ENCODE results near the gene ACVR1.

The ACVR1 gene

DNA sequence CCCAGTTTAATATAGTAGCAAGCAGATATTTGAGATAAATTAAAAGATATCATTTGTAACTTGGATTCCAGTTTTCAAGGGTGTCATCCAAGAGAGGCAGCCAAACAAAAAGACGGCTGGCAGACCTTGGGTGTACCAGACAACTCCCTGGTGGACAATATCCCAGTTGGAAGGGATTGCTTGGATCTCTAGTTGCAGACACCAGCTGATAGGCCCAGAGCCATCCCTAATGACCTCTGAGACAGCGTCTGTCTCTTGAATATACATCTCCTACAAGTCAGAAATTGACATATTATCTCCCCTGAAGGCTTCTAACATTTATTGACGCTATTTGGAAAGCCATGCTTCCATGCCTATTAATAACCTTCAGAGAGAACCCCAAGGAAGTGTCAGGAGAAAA lies 67.7 kb downstream of the ACVR1 start:
- H3K4me3 ChIP-seq (replicated peaks in 1 of 2; ENCODE audit: low read depth in 2 of 2, low read length in 2 of 2), result no peak overlapping the region
- no peak for DNase-seq (ENCODE audit: low read depth in 2 of 2)
- TF ChIP-seq, protein P1, sequence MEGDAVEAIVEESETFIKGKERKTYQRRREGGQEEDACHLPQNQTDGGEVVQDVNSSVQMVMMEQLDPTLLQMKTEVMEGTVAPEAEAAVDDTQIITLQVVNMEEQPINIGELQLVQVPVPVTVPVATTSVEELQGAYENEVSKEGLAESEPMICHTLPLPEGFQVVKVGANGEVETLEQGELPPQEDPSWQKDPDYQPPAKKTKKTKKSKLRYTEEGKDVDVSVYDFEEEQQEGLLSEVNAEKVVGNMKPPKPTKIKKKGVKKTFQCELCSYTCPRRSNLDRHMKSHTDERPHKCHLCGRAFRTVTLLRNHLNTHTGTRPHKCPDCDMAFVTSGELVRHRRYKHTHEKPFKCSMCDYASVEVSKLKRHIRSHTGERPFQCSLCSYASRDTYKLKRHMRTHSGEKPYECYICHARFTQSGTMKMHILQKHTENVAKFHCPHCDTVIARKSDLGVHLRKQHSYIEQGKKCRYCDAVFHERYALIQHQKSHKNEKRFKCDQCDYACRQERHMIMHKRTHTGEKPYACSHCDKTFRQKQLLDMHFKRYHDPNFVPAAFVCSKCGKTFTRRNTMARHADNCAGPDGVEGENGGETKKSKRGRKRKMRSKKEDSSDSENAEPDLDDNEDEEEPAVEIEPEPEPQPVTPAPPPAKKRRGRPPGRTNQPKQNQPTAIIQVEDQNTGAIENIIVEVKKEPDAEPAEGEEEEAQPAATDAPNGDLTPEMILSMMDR (IDR thresholded peaks at IDR 0.05; ENCODE audit: low read depth, low read length), result no peak

DNA sequence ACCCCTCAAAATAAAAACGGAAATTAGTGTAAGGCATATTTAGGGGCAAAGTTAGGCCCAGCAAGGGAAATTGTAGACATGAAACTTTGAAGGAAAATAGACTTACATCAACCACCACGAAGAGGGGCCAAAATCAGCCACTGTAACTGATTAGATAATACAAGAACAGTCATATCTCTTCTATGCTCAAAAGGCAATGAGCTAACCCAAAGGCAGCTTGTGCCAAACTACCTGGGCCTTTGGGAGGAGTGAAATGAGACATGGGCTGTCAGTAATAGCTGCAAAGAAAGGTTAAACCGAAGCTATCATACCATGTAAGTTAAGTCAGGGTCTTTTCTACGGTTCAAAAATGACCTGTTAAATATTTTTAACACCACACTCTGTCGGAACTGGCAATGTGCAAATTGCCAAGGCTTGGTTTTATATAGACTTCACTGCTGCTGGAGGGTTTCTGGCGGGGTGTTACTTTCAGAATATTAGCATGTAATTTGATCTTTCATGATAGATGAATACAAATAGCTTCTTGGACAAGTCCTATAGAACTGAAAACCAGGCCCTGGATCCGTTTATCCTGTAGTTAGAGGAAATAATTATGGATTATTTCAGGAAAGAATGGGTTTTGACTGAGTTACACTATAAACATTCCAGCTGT lies 69.6 kb downstream of the ACVR1 start:
- no peak for DNase-seq (ENCODE audit: low read depth in 2 of 2)
- TF ChIP-seq, protein P1 (IDR thresholded peaks at IDR 0.05; ENCODE audit: low read depth, low read length), result no peak
- H3K4me3 ChIP-seq (replicated peaks in 1 of 2; ENCODE audit: low read depth in 2 of 2, low read length in 2 of 2), result no peak overlapping the region

DNA sequence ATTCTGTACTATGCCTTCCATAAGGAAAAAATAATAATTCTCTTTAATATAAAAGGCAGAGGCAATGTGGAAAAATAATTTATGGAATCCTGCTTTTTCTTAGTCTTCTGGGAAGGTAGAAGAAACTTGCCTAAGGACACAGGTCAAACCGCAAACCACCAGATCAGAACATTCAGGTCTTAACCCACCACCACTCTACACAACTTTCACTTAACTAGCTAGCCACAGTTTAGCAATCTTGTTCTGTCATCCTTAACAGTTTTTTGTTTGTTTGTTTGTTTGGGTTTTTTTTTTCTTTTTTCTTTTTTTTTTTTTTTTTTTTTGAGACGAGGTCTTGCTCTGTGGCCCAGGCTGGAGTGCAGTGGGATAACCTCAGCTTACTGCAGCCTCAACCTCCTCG lies 70.6 kb downstream of the ACVR1 start:
- no peak for DNase-seq (ENCODE audit: low read depth in 2 of 2)
- no peak overlapping the region for H3K4me3 ChIP-seq (replicated peaks in 1 of 2; ENCODE audit: low read depth in 2 of 2, low read length in 2 of 2)
- TF ChIP-seq, protein P1 (IDR thresholded peaks at IDR 0.05; ENCODE audit: low read depth, low read length), result no peak

DNA sequence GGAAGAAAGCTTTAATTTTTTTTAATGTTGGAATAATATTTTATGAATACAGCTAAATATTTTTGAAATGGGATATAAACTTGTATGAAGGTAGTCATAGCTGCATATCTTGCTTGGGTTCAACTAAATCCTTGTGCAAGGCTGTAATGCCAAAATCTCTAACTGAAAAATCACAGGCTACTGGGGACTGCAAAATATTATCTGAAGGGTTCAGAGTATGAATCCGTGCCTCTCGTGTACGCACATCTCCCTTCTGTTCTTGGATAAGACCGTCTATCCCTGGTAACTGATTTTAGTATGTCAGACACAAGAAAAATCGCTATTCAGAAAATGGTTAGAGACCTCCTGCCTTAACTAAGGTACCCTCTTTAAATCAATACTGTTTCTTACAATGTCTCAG lies 71.8 kb downstream of the ACVR1 start:
- TF ChIP-seq, protein P1 (IDR thresholded peaks at IDR 0.05; ENCODE audit: low read depth, low read length), result no peak

DNA sequence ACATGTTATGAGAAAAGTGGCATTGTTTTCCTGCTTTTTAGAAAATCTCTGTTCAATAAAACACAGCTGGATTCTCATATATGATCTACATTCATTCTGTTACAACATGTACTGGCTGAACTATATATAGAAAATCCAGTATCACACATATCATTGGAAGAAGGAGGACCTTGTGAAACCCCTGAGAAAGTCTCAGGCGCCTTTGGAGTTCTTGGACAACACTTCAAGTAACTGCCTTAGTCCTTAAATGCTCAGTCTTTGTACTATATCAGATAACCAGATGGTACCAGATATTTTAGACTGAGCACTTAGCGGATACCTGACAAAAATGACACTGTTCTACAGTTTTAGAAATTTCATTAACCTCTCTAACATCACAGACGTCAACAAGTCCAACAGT lies 72.2 kb downstream of the ACVR1 start:
- DNase-seq (ENCODE audit: low read depth in 2 of 2), result no peak
- TF ChIP-seq, protein P1 (IDR thresholded peaks at IDR 0.05; ENCODE audit: low read depth, low read length), result no peak
- no peak overlapping the region for H3K4me3 ChIP-seq (replicated peaks in 1 of 2; ENCODE audit: low read depth in 2 of 2, low read length in 2 of 2)

More for the DNA sequence above, 71.8 kb downstream of the ACVR1 start:
- no peak for DNase-seq (ENCODE audit: low read depth in 2 of 2)
- H3K4me3 ChIP-seq (replicated peaks in 1 of 2; ENCODE audit: low read depth in 2 of 2, low read length in 2 of 2), result no peak overlapping the region

DNA sequence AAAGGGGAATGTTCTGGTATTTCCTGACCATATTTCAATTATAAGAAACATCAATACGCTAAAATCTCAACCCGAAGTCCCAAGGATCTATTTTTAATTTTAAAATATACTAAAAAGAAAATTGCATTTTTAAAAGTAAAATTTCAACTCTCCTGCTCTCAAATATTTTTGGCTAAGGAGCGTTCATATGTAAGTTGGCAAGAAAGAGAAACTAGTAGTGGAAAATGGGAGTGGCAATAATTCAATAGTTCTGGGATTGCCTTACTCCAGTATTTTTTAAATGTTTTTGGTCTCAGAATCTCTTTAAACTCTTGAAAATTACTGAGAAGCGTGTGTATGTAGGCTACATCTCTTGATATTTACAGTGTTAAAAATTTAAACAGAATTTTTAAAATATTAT lies 72.7 kb downstream of the ACVR1 start:
- DNase-seq (ENCODE audit: low read depth in 2 of 2), result no peak
- TF ChIP-seq, protein P1 (IDR thresholded peaks at IDR 0.05; ENCODE audit: low read depth, low read length), result no peak

More for the DNA sequence above, 72.7 kb downstream of the ACVR1 start:
- no peak overlapping the region for H3K4me3 ChIP-seq (replicated peaks in 1 of 2; ENCODE audit: low read depth in 2 of 2, low read length in 2 of 2)
